ENCODE results near the gene TSNAX.

TSNAX gene

GRCh38 chr1:231604276-231604621, 75.8 kb downstream of the TSNAX start:
- Histone ChIP-seq H3K4me3 (ENCODE audit: low read depth in 1 of 2, low read length in 2 of 2) (no peak overlapping the region), H3K9ac (ENCODE audit: low read length) (no peak overlapping the region), H3K36me3 (ENCODE audit: insufficient read depth, low read length) (no peaks in the 10 kb centered on the region), H3K27ac (ENCODE audit: low read depth, low read length) (no peak overlapping the region), H3K9me3 (ENCODE audit: low read length) (no peaks in the 10 kb centered on the region), H3K27me3 (ENCODE audit: control insufficient read depth in 1 of 2, insufficient read depth in 2 of 2, low read length in 2 of 2) (no peaks in the 10 kb centered on the region), H3K4me1 (ENCODE audit: insufficient read depth, low read length) (peaks cover 22% of the 10 kb centered on the region)

GRCh38 chr1:231605149-231606100, 77.0 kb downstream of the TSNAX start:
- Histone ChIP-seq H3K27me3 (ENCODE audit: control insufficient read depth in 1 of 2, insufficient read depth in 2 of 2, low read length in 2 of 2) (no peaks in the 10 kb centered on the region), H3K27ac (ENCODE audit: low read depth, low read length) (no peak overlapping the region), H3K9ac (ENCODE audit: low read length) (no peak overlapping the region), H3K9me3 (ENCODE audit: low read length) (no peaks in the 10 kb centered on the region), H3K36me3 (ENCODE audit: insufficient read depth, low read length) (no peaks in the 10 kb centered on the region), H3K4me3 (ENCODE audit: low read depth in 1 of 2, low read length in 2 of 2) (no peak overlapping the region), H3K4me1 (ENCODE audit: insufficient read depth, low read length) (peaks cover 17% of the 10 kb centered on the region)

- Histone ChIP-seq H3K27me3 (ENCODE audit: control insufficient read depth in 1 of 2, insufficient read depth in 2 of 2, low read length in 2 of 2) (no peaks in the 10 kb centered on the region), H3K9ac (ENCODE audit: low read length) (no peak overlapping the region), H3K36me3 (ENCODE audit: insufficient read depth, low read length) (no peaks in the 10 kb centered on the region), H3K27ac (ENCODE audit: low read depth, low read length) (no peak overlapping the region), H3K9me3 (ENCODE audit: low read length) (no peaks in the 10 kb centered on the region), H3K4me1 (ENCODE audit: insufficient read depth, low read length) (peaks cover 7% of the 10 kb centered on the region), H3K4me3 (ENCODE audit: low read depth in 1 of 2, low read length in 2 of 2) (no peak overlapping the region)
These were observed 78.2 kb downstream of the TSNAX start for GRCh38 chr1:231606712-231607111.

- Histone ChIP-seq H3K4me3 (ENCODE audit: low read depth in 1 of 2, low read length in 2 of 2) (no peak overlapping the region), H3K9me3 (ENCODE audit: low read length) (no peaks in the 10 kb centered on the region), H3K27ac (ENCODE audit: low read depth, low read length) (no peak overlapping the region), H3K36me3 (ENCODE audit: insufficient read depth, low read length) (no peaks in the 10 kb centered on the region), H3K27me3 (ENCODE audit: control insufficient read depth in 1 of 2, insufficient read depth in 2 of 2, low read length in 2 of 2) (no peaks in the 10 kb centered on the region), H3K9ac (ENCODE audit: low read length) (no peak overlapping the region), H3K4me1 (ENCODE audit: insufficient read depth, low read length) (no peaks in the 10 kb centered on the region)
These were observed 81.9 kb downstream of the TSNAX start for GRCh38 chr1:231610388-231610787.

GRCh38 chr1:231611111-231611510, 82.6 kb downstream of the TSNAX start:
- H3K9ac ChIP-seq (ENCODE audit: low read length): no peak overlapping the region
- no peak overlapping the region for H3K4me3 ChIP-seq (ENCODE audit: low read depth in 1 of 2, low read length in 2 of 2)
- no peaks in the 10 kb centered on the region for H3K4me1 ChIP-seq (ENCODE audit: insufficient read depth, low read length)
- no peak overlapping the region for H3K27ac ChIP-seq (ENCODE audit: low read depth, low read length)
- H3K36me3 ChIP-seq (ENCODE audit: insufficient read depth, low read length): no peaks in the 10 kb centered on the region
- no peaks in the 10 kb centered on the region for H3K27me3 ChIP-seq (ENCODE audit: control insufficient read depth in 1 of 2, insufficient read depth in 2 of 2, low read length in 2 of 2)
- no peaks in the 10 kb centered on the region for H3K9me3 ChIP-seq (ENCODE audit: low read length)

- Histone ChIP-seq H3K4me1 (ENCODE audit: insufficient read depth, low read length) (no peaks in the 10 kb centered on the region), H3K27ac (ENCODE audit: low read depth, low read length) (no peak overlapping the region), H3K9me3 (ENCODE audit: low read length) (no peaks in the 10 kb centered on the region), H3K4me3 (ENCODE audit: low read depth in 1 of 2, low read length in 2 of 2) (no peak overlapping the region), H3K9ac (ENCODE audit: low read length) (no peak overlapping the region), H3K27me3 (ENCODE audit: control insufficient read depth in 1 of 2, insufficient read depth in 2 of 2, low read length in 2 of 2) (no peaks in the 10 kb centered on the region), H3K36me3 (ENCODE audit: insufficient read depth, low read length) (no peaks in the 10 kb centered on the region)
These were observed 83.4 kb downstream of the TSNAX start for GRCh38 chr1:231611851-231612250.

- H3K4me1 ChIP-seq (ENCODE audit: insufficient read depth, low read length): no peaks in the 10 kb centered on the region
- H3K27me3 ChIP-seq (ENCODE audit: control insufficient read depth in 1 of 2, insufficient read depth in 2 of 2, low read length in 2 of 2): no peaks in the 10 kb centered on the region
- H3K9me3 ChIP-seq (ENCODE audit: low read length): no peaks in the 10 kb centered on the region
- H3K4me3 ChIP-seq (ENCODE audit: low read depth in 1 of 2, low read length in 2 of 2): no peak overlapping the region
- H3K36me3 ChIP-seq (ENCODE audit: insufficient read depth, low read length): no peaks in the 10 kb centered on the region
- no peak overlapping the region for H3K27ac ChIP-seq (ENCODE audit: low read depth, low read length)
- no peak overlapping the region for H3K9ac ChIP-seq (ENCODE audit: low read length)
These were observed 84.1 kb downstream of the TSNAX start for GRCh38 chr1:231612393-231613089.

- Histone ChIP-seq H3K9ac (ENCODE audit: low read length) (no peak overlapping the region), H3K4me3 (ENCODE audit: low read depth in 1 of 2, low read length in 2 of 2) (no peak overlapping the region), H3K27me3 (ENCODE audit: control insufficient read depth in 1 of 2, insufficient read depth in 2 of 2, low read length in 2 of 2) (no peaks in the 10 kb centered on the region), H3K4me1 (ENCODE audit: insufficient read depth, low read length) (no peaks in the 10 kb centered on the region), H3K27ac (ENCODE audit: low read depth, low read length) (no peak overlapping the region), H3K36me3 (ENCODE audit: insufficient read depth, low read length) (no peaks in the 10 kb centered on the region), H3K9me3 (ENCODE audit: low read length) (no peaks in the 10 kb centered on the region)
These were observed 85.2 kb downstream of the TSNAX start for GRCh38 chr1:231613419-231614349.
